Memory B cell (primary cell): ENCODE measurements around the gene NPAS1.
A peak's percentile ranks its signal among the peaks of the same experiment; 100 is the strongest.
"Not testable (repeated sequence)": the region's sequence is repeated elsewhere in the genome, so short reads cannot be mapped to it uniquely, and the experiment has no call there.

ENCODE experiments used
- ATAC-seq: fragments of 150-1000 bp; cut with Tn5 transposase; 2 replicates; pipeline ENCODE4 v1.10.0; 2021; ENCODE audit warnings: low read depth, mild to moderate bottlenecking, moderate library complexity
- DNase-seq, 2 donors: peaks; one replicate each; pipeline ENCODE4 v3.0.0; 2022; ENCODE audit warnings: low spot score in 2 of 2
- H3K27ac Mint-ChIP-seq: one replicate; pipeline ENCODE4 v1.8.0; 2022; ENCODE audit warnings: mild to moderate bottlenecking, moderate library complexity, mixed read lengths
- H3K27me3 Mint-ChIP-seq: one replicate; pipeline ENCODE4 v1.8.0; 2022; ENCODE audit warnings: mixed read lengths
- H3K36me3 Mint-ChIP-seq: one replicate; pipeline ENCODE4 v1.8.0; 2022; ENCODE audit warnings: mild to moderate bottlenecking, mixed read lengths
- H3K4me1 Mint-ChIP-seq: one replicate; pipeline ENCODE4 v1.8.0; 2022; ENCODE audit warnings: mixed read lengths
- H3K4me3 Mint-ChIP-seq: one replicate; pipeline ENCODE4 v1.8.0; 2022; ENCODE audit warnings: mild to moderate bottlenecking, moderate library complexity, mixed read lengths
- H3K9me3 Mint-ChIP-seq: one replicate; pipeline ENCODE4 v1.8.0; 2022; ENCODE audit warnings: mixed read lengths

The NPAS1 gene

GRCh38 chr19:46999878-47000277 lies 19.8 kb upstream of the NPAS1 start:
- Mint-ChIP-seq H3K27me3 (no peaks in the 10 kb centered on the region), H3K36me3 (peaks cover 19% of the 10 kb centered on the region), H3K9me3 (no peaks in the 10 kb centered on the region), H3K4me1 (no peaks in the 10 kb centered on the region), H3K4me3 (no peak overlapping the region), H3K27ac (no peak overlapping the region)
- ATAC-seq (no peak), DNase-seq (no peak)

GRCh38 chr19:47000373-47000772 lies 19.3 kb upstream of the NPAS1 start:
- H3K9me3 Mint-ChIP-seq: no peaks in the 10 kb centered on the region

GRCh38 chr19:47001584-47001983 lies 18.1 kb upstream of the NPAS1 start:
- H3K27me3 Mint-ChIP-seq: no peaks in the 10 kb centered on the region
- DNase-seq: no peak
- H3K36me3 Mint-ChIP-seq: peaks cover 21% of the 10 kb centered on the region
- H3K4me3 Mint-ChIP-seq: no peak overlapping the region
- peaks cover 5% of the 10 kb centered on the region for H3K9me3 Mint-ChIP-seq
- no peak for ATAC-seq
- H3K27ac Mint-ChIP-seq: no peak overlapping the region
- H3K4me1 Mint-ChIP-seq: no peaks in the 10 kb centered on the region

More at GRCh38 chr19:47000373-47000772, 19.3 kb upstream of the NPAS1 start:
- DNase-seq (no peak), ATAC-seq (no peak)
- no peak overlapping the region for H3K4me3 Mint-ChIP-seq
- H3K27ac Mint-ChIP-seq: no peak overlapping the region
- H3K27me3 Mint-ChIP-seq: no peaks in the 10 kb centered on the region
- H3K4me1 Mint-ChIP-seq: no peaks in the 10 kb centered on the region
- peaks cover 19% of the 10 kb centered on the region for H3K36me3 Mint-ChIP-seq

GRCh38 chr19:47002106-47002766 lies 17.4 kb upstream of the NPAS1 start:
- ATAC-seq (no peak), DNase-seq (no peak)
- Mint-ChIP-seq H3K27ac (no peak overlapping the region), H3K4me1 (no peaks in the 10 kb centered on the region), H3K9me3 (peaks cover 5% of the 10 kb centered on the region), H3K4me3 (no peak overlapping the region), H3K27me3 (no peaks in the 10 kb centered on the region), H3K36me3 (peaks cover 19% of the 10 kb centered on the region)

- Mint-ChIP-seq H3K27me3 (no peaks in the 10 kb centered on the region), H3K36me3 (peaks cover 14% of the 10 kb centered on the region), H3K9me3 (peaks cover 5% of the 10 kb centered on the region), H3K4me3 (no peak overlapping the region), H3K4me1 (no peaks in the 10 kb centered on the region), H3K27ac (no peak overlapping the region)
- DNase-seq (no peak), ATAC-seq (no peak)
Measured at GRCh38 chr19:47002853-47003610, 16.6 kb upstream of the NPAS1 start.

- Mint-ChIP-seq H3K4me1 (no peaks in the 10 kb centered on the region), H3K27ac (no peak overlapping the region), H3K36me3 (peaks cover 14% of the 10 kb centered on the region), H3K9me3 (peaks cover 5% of the 10 kb centered on the region), H3K27me3 (peaks cover 2% of the 10 kb centered on the region), H3K4me3 (no peak overlapping the region)
- ATAC-seq (no peak), DNase-seq (no peak)
Measured at GRCh38 chr19:47003611-47004465, 15.8 kb upstream of the NPAS1 start.

GRCh38 chr19:47005164-47005641 lies 14.4 kb upstream of the NPAS1 start:
- Mint-ChIP-seq H3K4me1 (no peaks in the 10 kb centered on the region), H3K36me3 (peaks cover 14% of the 10 kb centered on the region), H3K9me3 (peaks cover 5% of the 10 kb centered on the region), H3K27ac (peak overlapping the region; percentile 58), H3K4me3 (no peak overlapping the region), H3K27me3 (peaks cover 2% of the 10 kb centered on the region)
- DNase-seq: no peak
- ATAC-seq: no peak

GRCh38 chr19:47005873-47006272 lies 13.8 kb upstream of the NPAS1 start:
- H3K4me1 Mint-ChIP-seq: no peaks in the 10 kb centered on the region
- ATAC-seq: peak; percentile 47
- H3K27me3 Mint-ChIP-seq: peaks cover 2% of the 10 kb centered on the region
- no peak overlapping the region for H3K4me3 Mint-ChIP-seq
- DNase-seq: no peak
- H3K36me3 Mint-ChIP-seq: peaks cover 7% of the 10 kb centered on the region
- peaks cover 5% of the 10 kb centered on the region for H3K9me3 Mint-ChIP-seq
- no peak overlapping the region for H3K27ac Mint-ChIP-seq

GRCh38 chr19:47006496-47006895 lies 13.1 kb upstream of the NPAS1 start:
- ATAC-seq (no peak), DNase-seq (no peak)
- Mint-ChIP-seq H3K27me3 (peaks cover 2% of the 10 kb centered on the region), H3K4me1 (no peaks in the 10 kb centered on the region), H3K27ac (no peak overlapping the region), H3K36me3 (peaks cover 2% of the 10 kb centered on the region), H3K4me3 (no peak overlapping the region), H3K9me3 (peaks cover 5% of the 10 kb centered on the region)

GRCh38 chr19:47010549-47010948 lies 9.1 kb upstream of the NPAS1 start:
- H3K27ac Mint-ChIP-seq, H3K9me3 Mint-ChIP-seq, H3K4me1 Mint-ChIP-seq, DNase-seq, H3K27me3 Mint-ChIP-seq, H3K4me3 Mint-ChIP-seq, ATAC-seq, H3K36me3 Mint-ChIP-seq: not testable (repeated sequence)

GRCh38 chr19:47012617-47013016 lies 7.0 kb upstream of the NPAS1 start:
- Mint-ChIP-seq H3K27ac (no peak overlapping the region), H3K4me1 (peaks cover 9% of the 10 kb centered on the region), H3K4me3 (no peak overlapping the region), H3K9me3 (no peaks in the 10 kb centered on the region), H3K36me3 (no peaks in the 10 kb centered on the region), H3K27me3 (peaks cover 9% of the 10 kb centered on the region)
- DNase-seq (no peak), ATAC-seq (no peak)

- no peaks in the 10 kb centered on the region for H3K9me3 Mint-ChIP-seq
- DNase-seq: peak; percentile 67 to 71
- peaks cover 9% of the 10 kb centered on the region for H3K4me1 Mint-ChIP-seq
- peak; percentile 67 for ATAC-seq
- H3K4me3 Mint-ChIP-seq: no peak overlapping the region
- no peaks in the 10 kb centered on the region for H3K36me3 Mint-ChIP-seq
- H3K27ac Mint-ChIP-seq: no peak overlapping the region
- H3K27me3 Mint-ChIP-seq: peaks cover 9% of the 10 kb centered on the region
Measured at GRCh38 chr19:47013041-47013517, 6.6 kb upstream of the NPAS1 start.

GRCh38 chr19:47018923-47019322 lies 714 bp upstream of the NPAS1 start:
- H3K4me3 Mint-ChIP-seq: peak overlapping the region; percentile 52
- peaks cover 12% of the 10 kb centered on the region for H3K27me3 Mint-ChIP-seq

More at GRCh38 chr19:47018923-47019322, 714 bp upstream of the NPAS1 start:
- peaks cover 8% of the 10 kb centered on the region for H3K4me1 Mint-ChIP-seq
- H3K9me3 Mint-ChIP-seq: no peaks in the 10 kb centered on the region
- DNase-seq (no peak), ATAC-seq (no peak)
- no peaks in the 10 kb centered on the region for H3K36me3 Mint-ChIP-seq
- no peak overlapping the region for H3K27ac Mint-ChIP-seq
